ENCODE measurements around the gene SF3B3.

GRCh38 chr16:70577256-70577698 is 53.7 kb downstream of the SF3B3 start:
- TF ChIP-seq CTCF (IDR thresholded peaks at IDR 0.05; ENCODE audit: low read depth, low read length) (no peak), POLR2A (IDR thresholded peaks at IDR 0.05; ENCODE audit: extremely low read depth, insufficient read length) (no peak), MAX (IDR thresholded peaks at IDR 0.05; ENCODE audit: low read depth, low read length) (no peak)
